Measurements from ENCODE around the gene ARHGAP42.

GRCh38 chr11:100810666-100811065 is 123.6 kb downstream of the ARHGAP42 start:
- TF ChIP-seq CTCF (IDR thresholded peaks at IDR 0.05) (no peak), POLR2A (IDR thresholded peaks at IDR 0.05) (no peak)

Data from testis (tissue), 2 donors.